HL-60/S4 treated with retinoic acid at 250 ng/mL for 4 days and 3 days (cell line): Measurements from ENCODE around the gene BTN2A1.
"Not testable (repeated sequence)": the region's sequence is repeated elsewhere in the genome, so short reads cannot be mapped to it uniquely, and the experiment has no call there.

Source experiments
- in situ Hi-C: fragments of 300-500 bp; cut with MboI; formaldehyde crosslinking; loops from 2 replicates; pipeline ENCODE4 v1.7.0; 2022; ENCODE audit warnings: low sequenced_read_pairs

Gene BTN2A1

DNA sequence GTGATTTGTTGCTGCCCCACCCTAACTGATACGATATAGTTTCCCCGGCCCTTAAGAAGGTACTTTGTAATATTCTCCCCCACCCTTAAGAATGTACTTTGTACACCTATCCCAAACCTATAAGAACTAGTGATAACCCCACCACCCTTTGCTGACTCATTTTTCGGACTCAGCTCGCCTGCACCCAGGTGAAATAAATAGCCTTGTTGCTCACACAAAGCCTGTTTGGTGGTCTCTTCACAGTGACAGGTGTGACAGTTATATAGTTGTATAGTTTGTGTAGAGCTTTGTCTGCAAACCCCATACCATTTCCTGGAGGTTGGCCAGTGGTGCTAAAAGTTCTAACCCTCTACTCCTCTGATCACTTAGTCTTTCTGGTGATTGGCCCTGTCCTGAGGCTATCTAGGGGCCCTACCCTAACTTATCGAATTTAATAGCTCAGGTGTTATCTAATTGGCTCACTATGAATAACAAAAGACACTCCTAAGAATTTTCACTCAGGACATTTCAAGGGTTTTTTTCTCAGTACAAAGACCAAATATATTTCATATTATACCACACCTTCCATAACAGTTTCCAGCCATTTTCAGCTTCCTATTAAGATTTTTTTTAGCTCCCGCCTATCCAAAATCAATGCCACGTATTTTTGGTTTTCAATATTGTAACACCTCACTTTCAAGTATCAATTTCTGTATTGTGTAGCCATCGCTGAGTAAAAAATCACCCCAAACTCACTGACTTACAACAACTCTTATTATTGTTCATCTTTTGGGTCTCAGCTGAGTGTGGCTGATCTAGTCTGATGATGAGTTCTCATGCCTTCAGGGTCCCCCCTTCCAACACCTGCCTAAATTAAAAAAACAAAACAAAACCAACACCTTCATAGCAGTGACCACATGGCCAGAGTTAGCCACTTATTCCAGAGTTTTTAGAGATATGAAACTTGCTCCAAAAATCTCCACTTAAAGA is 32.5 kb downstream of the BTN2A1 start:
- in situ Hi-C loops = no loop called here

DNA sequence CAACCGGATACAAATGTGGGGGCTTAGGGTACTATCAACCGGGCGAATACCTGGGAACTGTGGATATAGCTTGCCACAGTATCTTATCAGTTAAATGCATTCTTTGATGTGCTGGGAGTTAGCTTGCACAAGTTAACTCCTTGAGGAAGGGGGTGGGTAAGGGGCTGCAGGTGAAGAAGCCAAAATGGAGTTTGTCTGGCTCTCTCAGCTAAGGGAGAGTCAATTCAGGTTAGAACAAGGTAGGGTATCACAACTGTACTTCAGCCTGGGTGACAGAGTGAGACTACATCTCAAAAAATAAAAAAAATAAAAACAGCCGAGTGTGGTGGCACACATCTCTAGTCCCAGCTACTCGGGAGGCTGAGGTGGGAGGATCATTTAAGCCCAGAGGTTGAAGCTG is 33.8 kb downstream of the BTN2A1 start:
- in situ Hi-C loops = no loop called here

DNA sequence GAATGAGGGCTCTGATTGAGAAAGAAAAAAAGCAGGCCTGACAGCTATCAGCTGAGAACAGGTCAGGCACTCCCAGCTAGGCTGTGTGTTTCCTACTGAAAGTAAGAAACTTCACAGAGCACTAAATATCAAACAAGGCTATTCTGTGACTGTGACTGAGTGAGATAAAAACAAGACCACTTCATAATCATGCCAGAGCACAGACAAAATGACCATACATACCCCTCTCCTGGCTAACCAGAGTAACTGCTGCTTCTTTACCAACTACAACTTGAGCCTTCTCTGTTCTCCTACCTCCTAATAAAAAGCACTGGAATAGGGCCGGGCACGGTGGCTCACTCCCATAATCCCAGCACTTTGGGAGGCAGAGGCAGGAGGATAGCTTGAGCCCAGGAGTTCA is 35.5 kb downstream of the BTN2A1 start:
- in situ Hi-C loops = no loop called here

DNA sequence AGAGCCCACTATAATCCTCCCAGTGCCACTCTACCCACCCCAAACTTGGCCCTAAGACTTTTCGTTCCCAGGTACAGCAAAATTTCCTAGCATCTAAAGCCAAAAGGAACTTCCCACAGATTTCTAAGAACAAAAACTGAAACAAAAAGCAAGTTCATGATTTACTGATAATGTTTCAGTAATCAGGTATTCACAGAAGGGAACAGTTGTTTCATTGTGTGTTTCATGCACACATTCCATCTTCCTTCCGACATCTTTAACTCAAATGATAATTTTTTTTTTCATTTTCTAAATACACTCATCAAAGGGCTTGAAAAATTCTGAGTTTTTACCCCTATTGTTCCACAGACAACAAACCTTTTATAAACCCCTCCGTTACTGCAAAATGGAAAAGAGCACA is 36.4 kb downstream of the BTN2A1 start:
- in situ Hi-C loops = no loop called here

DNA sequence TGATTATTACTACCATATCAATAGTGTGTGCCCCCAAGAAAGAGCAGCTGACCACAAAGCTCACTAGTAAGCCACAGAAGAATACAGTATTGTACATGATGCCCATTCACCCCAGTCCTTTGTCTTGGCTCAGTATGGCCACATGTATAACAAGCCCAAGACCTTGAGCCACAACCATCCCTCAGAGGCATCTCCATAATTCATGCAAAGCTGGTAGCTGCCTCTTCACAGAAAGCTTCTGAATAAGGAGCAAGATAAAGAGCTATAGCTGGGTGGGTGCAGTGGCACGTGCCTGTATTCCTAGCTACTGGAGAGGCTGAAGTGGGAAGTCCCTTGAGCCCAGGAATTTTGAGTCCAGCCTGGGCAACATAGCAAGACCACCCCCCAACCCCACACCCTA is 37.5 kb downstream of the BTN2A1 start:
- in situ Hi-C loops = no loop called here

DNA sequence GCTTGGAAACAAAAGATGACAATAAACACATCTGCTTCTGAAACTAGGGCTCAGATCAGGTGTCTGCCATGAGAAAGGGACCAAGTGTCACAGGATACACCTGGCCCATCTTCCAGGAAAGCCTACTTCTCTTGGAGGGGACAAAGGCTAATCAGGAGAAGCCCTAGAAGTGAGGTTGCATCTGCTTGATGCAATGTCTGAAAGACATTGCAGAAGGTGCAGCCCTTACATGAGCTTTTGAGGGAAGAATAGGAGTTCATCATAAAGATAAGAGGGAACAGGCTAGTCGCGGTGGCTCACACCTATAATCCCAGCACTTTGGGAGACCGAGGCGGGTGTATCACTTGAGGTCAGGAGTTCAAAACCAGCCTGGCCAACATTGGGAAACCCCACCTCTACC is 39.9 kb downstream of the BTN2A1 start:
- in situ Hi-C loops = no loop called here

DNA sequence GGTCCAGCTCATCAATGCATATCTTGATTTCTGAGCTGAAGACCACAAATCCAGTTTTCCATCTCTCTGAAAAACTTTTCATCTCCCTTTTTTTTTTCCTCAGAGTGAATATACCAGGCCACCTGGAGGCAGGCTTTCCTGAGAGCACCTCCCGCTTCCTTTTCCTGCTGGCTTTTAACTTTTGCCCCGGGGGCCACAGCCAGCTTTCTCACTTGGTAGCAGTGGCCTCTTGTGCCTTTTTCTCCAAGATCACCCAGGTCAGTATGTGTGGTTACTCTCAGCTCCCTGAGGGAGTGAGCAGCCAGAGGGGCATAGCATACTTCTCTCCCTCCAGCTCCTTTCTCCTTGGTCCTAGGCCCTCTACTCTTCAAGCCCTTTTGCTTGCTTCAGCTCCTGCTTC is 42.3 kb downstream of the BTN2A1 start, which contains the start of gene BTN1A1:
Gene BTN1A1 (plus strand): TSS at position 202 of the 400 bp plus-strand sequence. CDS start 984 bp downstream, outside the sequence.
- in situ Hi-C loops = no loop called here

DNA sequence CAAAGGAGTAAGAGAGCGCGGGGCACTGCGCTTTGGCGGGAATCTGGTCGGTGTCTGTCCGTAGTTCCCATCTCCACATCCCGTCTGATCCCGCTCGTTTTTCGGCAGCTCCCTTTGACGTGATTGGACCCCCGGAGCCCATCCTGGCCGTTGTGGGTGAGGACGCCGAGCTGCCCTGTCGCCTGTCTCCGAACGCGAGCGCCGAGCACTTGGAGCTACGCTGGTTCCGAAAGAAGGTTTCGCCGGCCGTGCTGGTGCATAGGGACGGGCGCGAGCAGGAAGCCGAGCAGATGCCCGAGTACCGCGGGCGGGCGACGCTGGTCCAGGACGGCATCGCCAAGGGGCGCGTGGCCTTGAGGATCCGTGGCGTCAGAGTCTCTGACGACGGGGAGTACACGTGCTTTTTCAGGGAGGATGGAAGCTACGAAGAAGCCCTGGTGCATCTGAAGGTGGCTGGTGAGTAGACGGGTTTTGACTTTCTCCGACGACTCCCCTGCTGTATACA is 43.8 kb downstream of the BTN2A1 start:
- in situ Hi-C loops = no loop called here

DNA sequence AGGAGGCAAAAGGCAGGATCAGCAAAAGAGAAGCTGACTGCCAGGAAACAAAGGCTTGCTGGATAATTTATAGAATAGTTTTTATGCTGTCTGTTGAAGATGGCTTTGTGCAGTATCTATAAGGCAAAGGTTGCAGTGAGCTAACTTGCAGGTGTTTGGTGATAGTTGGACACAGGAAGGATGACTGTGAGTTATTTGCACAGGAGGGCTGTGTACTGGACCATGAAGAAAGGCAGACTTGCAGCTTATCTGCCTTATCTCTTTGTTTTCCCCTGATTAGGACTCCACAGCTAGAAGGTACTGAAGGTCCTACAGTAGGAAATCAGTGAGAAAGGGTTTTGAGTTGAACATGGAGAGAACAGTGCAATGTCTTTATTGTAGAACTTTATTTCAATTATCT is 44.4 kb downstream of the BTN2A1 start:
- in situ Hi-C loops = no loop called here

DNA sequence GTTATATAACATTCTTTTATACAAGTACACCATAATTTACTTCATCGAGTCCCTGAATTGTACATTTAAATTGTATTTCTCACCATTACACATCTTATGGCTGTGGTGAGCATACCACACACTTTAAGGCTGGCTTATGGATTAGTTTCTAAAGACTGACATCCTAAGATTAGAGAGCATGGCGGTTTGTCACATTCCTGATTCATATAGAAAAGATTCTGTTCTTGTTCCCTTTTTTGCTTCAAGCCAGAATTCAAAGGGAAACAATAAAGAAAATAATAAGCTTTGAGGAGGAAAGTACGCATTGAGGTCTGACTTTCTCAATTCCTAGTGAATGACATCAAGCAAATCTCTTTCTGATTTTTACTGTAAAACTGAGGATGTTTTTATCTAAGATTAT is 44.9 kb downstream of the BTN2A1 start:
- in situ Hi-C loops = no loop called here

DNA sequence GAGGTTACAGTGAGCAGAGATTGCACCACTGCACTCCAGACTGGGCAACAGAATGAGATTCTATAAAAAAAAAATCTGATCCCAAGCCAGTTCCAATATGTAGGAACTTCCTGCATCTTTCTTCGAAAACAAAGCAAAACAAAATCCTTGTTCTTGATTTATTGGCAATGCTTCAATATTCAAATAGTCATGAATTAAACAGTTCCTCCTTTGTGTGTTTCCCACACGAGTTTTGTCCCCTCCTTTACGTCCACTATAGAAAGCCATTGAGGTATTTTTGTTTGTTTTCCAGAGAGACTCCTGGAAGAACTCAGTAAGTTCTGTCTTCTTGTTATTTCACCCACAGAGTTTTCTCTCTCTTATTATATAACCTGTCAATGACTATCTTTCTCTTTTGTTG is 49.9 kb downstream of the BTN2A1 start:
- in situ Hi-C loops = no loop called here

DNA sequence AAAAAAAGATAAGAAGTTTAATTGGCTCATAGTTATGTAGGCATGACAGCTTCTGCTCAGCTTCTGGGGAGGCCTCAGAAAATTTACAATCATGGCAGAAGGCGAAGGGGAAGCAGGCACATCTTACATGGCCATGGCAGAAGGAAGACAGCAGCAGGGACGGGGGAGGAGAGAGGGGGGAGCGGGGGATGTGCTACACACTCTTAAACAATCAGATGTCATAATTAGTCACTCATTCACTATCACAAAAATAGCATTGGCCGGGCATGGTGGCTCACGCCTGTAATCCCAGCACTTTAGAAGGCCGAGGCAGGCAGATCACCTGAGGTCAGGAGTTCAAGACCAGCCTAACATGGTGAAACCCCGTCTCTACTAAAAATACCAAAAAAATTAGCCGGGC is 53.3 kb downstream of the BTN2A1 start:
- in situ Hi-C loops = not testable (repeated sequence)

DNA sequence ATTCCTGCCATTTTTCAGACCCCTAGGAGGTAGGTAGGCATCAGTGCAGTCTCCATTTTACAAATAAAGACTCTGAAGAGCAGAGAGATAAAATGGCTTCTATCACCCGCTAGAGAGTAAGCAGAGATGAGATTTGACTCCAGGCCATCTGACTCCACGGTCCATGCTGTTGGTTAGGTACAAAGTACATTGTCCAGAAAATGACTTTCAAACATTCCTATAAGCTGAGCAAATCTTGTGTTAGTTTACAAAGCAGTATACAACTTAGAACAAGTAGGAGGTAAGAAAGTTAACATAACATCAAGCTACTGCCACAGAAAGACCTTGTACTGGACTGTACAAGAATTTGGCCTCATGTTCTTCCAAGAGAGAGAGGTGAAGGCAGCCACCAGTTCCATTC is 57.2 kb downstream of the BTN2A1 start:
- in situ Hi-C loops = no loop called here

DNA sequence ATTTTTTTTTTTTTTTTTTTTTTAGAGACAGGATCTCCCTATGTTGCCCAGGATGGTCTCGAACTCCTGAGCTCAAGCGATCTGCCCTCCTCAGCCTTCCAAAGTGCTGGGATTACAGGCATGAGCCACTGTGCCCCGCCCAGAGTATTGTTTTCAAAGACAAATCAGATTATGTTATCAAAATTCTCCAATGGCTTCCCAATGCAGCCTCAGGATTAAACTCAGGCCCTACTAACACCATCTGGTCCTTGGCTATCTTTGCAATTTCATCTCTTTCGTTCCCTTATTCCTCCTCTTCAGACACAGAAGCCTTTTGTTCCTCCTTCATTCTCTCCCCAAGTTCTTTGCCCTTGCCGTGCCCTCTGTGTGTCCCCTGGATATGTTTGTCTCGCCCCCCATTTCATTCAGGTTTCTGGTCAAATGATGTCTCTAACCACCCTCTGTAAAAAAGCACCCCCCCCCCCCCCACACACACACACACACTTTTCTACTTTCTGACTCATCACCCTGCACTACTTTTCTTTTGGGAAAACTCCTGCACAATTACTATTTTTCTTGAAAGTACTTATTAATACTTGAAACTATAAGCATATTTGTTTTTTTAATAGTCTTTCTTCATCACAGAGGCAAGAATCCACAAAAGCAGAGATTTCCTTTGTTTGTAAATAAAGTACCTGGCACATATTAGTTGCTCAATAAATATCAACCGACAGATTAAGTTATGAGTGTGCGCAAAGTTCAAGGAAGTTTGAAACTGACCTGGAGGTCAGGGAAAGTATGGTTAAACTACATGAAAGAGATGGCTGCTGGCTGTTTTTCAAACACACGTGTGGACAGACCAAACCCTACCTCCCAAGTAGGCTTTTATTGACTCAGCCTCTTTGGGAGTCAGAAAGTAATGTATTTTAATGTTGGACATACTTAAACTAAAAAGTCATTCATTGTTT is 59.0 kb downstream of the BTN2A1 start:
- in situ Hi-C loops = no loop called here
